ENCODE results near the gene ALAD. TPM values are rescaled to one million over a fixed set of nuclear protein-coding genes. Genes with fewer than 3 reads are reported as not detected.
"Not testable (repeated sequence)": the region's sequence is repeated elsewhere in the genome, so short reads cannot be mapped to it uniquely, and the experiment has no call there.

Gene ALAD
- total RNA-seq, 4 donors from 2014 or later, result 26.0 to 60.7 (median 39.9) TPM

DNA sequence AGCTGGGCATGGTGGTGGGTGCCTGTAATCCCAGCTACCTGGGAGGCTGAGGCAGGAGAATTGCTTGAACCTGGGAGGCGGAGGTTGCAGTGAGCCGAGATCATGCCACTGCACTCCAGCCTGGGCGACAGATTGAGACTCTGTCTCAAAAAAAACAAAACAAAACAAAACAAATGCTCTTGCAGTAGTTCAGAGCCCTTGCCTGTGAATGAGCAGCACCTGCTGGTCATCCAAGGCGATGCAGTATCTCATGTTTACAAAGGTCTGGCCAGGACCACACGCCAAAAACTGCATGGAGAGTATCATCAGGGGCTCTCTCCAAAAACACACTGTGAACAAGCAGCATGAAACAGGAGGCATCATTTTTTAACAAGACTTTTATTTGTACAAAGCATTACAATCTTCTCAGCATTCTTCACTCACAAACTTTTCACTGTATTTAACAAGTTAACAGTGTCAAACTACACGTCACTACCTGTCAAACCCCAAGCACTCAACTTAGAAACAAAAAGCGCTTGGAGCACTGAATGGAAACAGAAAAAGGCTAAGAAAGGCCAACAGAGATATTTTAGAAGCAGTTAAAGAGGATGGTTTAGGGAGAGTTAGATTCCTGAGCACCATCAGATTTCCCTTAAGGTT is 5.9 kb upstream of the ALAD start:
- not testable (repeated sequence) for H3K4me3 ChIP-seq (ENCODE audit: low read depth, poor library complexity, severe bottlenecking)
- WGBS, 2 donors, result 24 to 26% methylated on average over 7 of the region's 7 CpGs
- TF ChIP-seq, protein P1, sequence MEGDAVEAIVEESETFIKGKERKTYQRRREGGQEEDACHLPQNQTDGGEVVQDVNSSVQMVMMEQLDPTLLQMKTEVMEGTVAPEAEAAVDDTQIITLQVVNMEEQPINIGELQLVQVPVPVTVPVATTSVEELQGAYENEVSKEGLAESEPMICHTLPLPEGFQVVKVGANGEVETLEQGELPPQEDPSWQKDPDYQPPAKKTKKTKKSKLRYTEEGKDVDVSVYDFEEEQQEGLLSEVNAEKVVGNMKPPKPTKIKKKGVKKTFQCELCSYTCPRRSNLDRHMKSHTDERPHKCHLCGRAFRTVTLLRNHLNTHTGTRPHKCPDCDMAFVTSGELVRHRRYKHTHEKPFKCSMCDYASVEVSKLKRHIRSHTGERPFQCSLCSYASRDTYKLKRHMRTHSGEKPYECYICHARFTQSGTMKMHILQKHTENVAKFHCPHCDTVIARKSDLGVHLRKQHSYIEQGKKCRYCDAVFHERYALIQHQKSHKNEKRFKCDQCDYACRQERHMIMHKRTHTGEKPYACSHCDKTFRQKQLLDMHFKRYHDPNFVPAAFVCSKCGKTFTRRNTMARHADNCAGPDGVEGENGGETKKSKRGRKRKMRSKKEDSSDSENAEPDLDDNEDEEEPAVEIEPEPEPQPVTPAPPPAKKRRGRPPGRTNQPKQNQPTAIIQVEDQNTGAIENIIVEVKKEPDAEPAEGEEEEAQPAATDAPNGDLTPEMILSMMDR (IDR thresholded peaks at IDR 0.05), result peak in 1 of 3 donors; percentile 70
- DNase-seq (ENCODE audit: low spot score in 2 of 2), result peak in 1 of 2 donors; percentile 51
- intact Hi-C loops (cut with DNase I; ENCODE audit: low total_unique reads), result loop anchor here (5.0 kb wide), 1 partner anchor 100 kb away; no protein-coding TSS in a partner anchor

DNA sequence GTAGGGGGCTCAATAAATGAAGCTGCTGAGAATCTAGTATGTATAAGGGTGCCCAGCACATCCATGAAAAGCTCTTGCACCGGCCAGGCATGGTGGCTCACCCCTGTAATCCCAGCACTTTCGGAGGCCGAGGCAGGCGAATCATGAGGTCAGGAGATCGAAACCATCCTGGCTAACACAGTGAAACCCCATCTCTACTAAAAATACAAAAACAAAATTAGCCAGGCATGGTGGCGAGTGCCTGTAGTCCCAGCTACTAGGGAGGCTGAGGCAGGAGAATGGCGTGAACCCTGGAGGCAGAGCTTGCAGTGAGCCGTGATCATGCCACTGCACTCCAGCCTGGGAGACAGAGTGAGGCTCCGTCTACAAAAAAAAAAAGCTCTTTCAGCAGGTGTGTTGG is 5.3 kb upstream of the ALAD start:
- intact Hi-C loops (cut with DNase I; ENCODE audit: low total_unique reads), result loop anchor here (5.0 kb wide), 1 partner anchor 99 kb away; no protein-coding TSS in a partner anchor
- not testable (repeated sequence) for H3K4me3 ChIP-seq (ENCODE audit: low read depth, poor library complexity, severe bottlenecking); DNase-seq (ENCODE audit: low spot score in 2 of 2)
- 87 to 88% methylated on average over 9 of the region's 9 CpGs for WGBS, 2 donors

DNA sequence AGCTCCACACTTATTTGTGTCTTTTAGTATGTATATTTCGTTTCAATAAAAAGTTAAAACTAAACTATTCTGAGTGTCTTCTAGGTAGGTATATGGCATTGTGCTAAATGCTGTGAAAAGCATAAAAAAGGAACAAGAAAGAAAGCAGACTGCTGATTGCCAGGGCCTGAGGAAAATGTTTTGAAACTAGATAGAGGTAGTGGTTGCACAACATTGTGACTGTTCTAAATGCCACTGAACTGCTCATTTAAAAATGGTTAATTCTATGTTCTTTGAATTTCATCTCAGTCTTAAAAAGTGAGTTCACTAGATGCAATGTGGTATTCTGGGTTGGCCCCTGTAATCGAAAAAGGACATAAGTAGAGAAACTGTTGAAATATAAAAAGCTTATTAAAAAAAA is 2.6 kb upstream of the ALAD start:
- no peak for TF ChIP-seq POLR2A (IDR thresholded peaks at IDR 0.05)
- TF ChIP-seq, protein P1 (IDR thresholded peaks at IDR 0.05), result no peak
- intact Hi-C loops (cut with DNase I; ENCODE audit: low total_unique reads), result no loop called here
- WGBS, 2 donors, result 80 to 85% methylated on average over 2 of the region's 2 CpGs

DNA sequence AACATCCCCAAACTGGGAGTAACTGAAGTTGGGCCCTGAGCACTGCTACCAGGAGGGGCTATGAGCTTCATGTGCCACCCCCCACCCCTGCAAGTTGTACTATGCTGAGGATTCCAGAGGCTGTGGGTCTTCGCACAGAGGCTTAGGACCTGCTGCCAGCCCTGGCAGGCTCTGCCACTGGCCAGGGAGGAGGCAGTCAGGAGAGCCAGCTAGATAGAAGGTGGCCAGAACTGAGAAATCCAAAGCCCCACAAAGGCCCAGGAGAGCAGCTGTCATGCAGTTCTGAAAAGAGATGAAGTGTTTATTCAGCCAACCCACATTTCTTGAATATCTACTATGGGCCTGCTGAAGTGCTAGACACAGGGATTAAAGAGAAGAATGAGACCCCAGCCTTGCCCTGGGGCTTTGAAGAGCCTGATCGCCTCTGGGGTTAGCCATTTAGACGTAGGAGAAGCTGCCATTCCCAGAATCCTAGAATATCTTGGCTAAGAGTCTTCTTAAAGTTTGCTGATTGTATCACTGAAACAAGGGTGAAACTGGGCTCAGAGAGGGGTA is 1.4 kb downstream of the ALAD start:
- TF ChIP-seq, protein P1 (IDR thresholded peaks at IDR 0.05), result no peak
- TF ChIP-seq POLR2A (IDR thresholded peaks at IDR 0.05), result no peak
- intact Hi-C loops (cut with DNase I; ENCODE audit: low total_unique reads), result no loop called here
- no peak overlapping the region for H3K4me3 ChIP-seq (ENCODE audit: low read depth, poor library complexity, severe bottlenecking)
- DNase-seq (ENCODE audit: low spot score in 2 of 2), result no peak
- WGBS, 2 donors, result 71 to 76% methylated on average over 3 of the region's 3 CpGs

More for the DNA sequence above, 2.6 kb upstream of the ALAD start:
- DNase-seq (ENCODE audit: low spot score in 2 of 2), result no peak
- H3K4me3 ChIP-seq (ENCODE audit: low read depth, poor library complexity, severe bottlenecking), result no peak overlapping the region

DNA sequence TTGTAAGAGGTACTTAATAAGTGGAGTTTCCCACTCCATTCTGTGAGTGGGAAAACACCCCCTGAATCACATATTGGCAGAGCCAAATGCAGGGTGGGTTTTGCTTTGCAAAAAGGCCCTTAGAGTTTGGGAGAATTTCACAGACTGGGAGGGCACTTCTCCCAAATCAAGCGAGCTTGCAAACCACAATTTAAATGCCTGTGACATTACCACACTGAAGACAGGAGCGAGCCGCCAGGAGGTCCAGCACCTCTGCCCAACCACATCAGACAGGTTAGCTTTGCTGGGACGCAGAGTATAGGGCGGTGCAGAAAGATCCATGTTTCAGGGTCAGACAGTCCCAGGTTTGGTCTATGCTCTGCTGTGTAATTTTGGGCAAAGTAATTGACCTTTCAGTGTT is 2.3 kb downstream of the ALAD start:
- WGBS, 2 donors, result 62 to 81% methylated on average over 5 of the region's 5 CpGs
- TF ChIP-seq, protein P1 (IDR thresholded peaks at IDR 0.05), result no peak
- TF ChIP-seq POLR2A (IDR thresholded peaks at IDR 0.05), result no peak
- no peak overlapping the region for H3K4me3 ChIP-seq (ENCODE audit: low read depth, poor library complexity, severe bottlenecking)
- intact Hi-C loops (cut with DNase I; ENCODE audit: low total_unique reads), result no loop called here
- no peak for DNase-seq (ENCODE audit: low spot score in 2 of 2)

DNA sequence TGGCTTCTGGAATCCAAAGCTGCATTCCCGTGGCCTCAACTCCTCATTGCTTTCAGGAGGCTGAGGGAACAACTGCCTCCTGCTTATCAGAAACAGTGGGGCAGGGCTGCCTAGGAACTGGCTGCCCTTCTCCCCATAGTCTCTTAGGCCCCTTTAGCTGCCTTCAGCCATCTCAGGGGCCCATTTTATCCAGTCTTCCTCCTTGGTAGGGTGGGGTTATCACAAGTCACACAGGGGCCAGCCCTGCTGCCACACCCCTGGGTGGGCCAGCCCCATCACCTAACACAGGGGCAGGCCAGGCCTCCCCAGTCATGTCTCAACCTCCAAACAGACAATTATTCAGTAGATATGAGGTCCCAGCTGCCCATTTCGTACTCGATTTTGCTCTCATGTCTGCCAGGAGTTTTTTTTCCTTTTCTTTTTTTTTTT is 3.9 kb downstream of the ALAD start:
- WGBS, 2 donors, result 68 to 76% methylated on average over 3 of the region's 3 CpGs
- H3K4me3 ChIP-seq (ENCODE audit: low read depth, poor library complexity, severe bottlenecking), result no peak overlapping the region
- intact Hi-C loops (cut with DNase I; ENCODE audit: low total_unique reads), result no loop called here
- no peak for DNase-seq (ENCODE audit: low spot score in 2 of 2)
- no peak for TF ChIP-seq POLR2A (IDR thresholded peaks at IDR 0.05)
- TF ChIP-seq, protein P1 (IDR thresholded peaks at IDR 0.05), result no peak

All from lower leg skin (tissue), 4 donors.